SIG-M5 (cell line): ENCODE measurements around the gene ZFP42.
"Not testable (repeated sequence)": the region's sequence is repeated elsewhere in the genome, so short reads cannot be mapped to it uniquely, and the experiment has no call there.

Source experiments
- DNase-seq: peaks from one replicate; lab custom pipeline; 2025; lab: John Stamatoyannopoulos, UW

Gene ZFP42

DNA sequence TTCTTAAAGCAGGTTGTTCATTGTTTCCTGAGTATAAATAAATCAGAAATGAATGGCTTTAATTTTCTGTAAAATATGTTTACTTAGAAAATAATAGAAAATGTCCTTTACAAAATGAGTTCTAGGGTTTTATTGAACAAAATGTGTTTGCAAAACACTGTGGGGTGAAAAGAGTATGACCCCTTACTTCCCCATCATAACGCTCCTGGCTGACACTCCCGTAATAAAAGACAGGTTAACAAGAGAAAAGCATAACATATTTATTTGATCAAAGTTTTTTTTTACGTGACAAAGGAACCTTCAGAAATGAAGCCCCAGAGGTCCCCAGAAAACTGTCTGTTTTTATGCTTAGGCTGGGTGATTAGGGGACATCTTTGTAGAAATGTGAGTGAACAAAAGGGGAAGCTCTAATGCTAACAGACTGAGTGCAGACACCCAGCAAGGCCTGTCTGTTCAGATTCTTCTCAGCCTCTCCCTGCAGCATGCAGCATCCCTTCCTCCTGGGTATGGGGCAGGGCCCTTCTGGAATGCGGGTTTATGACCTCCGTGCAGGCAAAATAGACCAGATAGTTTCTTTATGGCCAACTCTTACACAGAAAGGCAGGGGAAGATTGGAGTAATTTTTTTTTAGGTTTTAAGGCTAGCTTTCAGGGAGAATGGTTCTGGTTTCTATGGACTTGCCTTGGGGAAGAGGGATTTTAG lies 26.1 kb downstream of the ZFP42 start:
- DNase-seq = no peak

DNA sequence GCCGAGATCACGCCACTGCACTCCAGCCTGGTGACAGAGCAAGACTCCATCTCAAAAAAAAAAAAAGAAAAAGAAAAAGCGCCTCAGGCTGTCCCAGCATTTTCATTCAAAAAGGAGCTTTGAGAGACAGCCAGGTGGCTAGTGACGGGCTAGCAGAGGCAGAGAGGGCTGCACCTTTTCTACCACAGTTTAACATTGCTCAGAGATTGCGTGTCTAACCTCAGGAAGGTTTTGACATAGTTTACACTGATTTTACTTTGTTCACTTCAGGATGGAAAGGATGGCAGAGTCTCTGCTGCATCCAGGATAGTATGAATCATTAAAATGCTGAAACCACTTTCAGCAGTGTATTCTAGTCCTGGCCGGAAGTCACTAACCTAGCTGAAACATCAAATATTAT lies 28.1 kb downstream of the ZFP42 start:
- no peak for DNase-seq

DNA sequence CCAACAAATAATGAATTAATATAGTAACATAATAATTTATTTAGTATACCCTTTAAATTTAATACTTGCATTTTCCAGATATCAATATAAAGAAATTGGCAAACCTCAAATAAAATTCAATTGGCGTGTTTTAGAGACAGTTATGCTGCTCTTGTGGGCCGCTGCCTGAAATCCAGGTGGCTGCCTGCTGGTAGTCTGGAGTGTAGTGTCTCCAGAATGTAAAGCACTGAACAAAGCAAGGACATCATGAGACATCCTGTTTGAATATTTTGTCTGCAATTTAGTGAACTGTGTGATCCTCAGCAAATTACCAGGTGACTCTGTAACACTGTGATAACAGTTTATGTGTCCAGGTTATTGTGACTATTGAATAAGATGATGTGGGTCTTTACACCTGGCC lies 29.9 kb downstream of the ZFP42 start:
- no peak for DNase-seq

DNA sequence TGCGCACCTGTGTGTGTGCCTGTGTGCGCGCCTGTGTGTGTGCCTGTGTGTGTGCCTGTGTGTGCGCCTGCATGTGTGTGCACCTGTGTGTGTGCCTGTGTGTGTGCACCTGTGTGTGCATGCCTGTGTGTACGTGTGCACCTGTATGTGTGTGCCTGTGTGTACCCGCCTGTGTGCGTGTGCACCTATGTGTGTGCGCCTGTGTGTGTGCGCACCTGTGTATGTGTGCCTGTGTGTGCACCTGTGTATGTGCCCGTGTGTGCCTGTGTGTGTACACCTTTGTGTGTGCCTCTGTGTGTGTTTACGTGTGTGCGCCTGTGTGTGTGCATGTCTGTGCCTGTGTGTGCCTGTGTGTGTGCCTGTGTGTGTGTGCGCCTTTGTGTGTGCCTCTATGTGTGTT lies 33.5 kb downstream of the ZFP42 start:
- no peak for DNase-seq

DNA sequence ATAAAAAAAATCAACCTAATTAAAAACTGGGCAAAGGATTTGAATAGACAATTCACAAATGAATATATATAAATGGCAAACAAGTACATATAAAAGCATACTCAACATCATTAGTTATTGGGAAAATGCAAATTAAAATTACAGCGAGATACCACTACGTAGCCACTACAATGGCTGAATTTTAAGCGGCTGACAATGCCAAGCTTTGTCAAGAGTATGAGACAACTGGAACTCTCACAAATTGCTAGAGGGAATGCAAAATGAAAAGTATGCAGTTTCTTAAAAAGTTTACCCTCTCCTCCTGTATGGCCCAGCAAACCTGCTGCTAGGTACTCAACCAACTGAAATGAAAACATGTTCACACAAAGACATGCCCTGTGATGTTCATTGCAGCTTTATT lies 34.8 kb downstream of the ZFP42 start:
- DNase-seq = no peak

DNA sequence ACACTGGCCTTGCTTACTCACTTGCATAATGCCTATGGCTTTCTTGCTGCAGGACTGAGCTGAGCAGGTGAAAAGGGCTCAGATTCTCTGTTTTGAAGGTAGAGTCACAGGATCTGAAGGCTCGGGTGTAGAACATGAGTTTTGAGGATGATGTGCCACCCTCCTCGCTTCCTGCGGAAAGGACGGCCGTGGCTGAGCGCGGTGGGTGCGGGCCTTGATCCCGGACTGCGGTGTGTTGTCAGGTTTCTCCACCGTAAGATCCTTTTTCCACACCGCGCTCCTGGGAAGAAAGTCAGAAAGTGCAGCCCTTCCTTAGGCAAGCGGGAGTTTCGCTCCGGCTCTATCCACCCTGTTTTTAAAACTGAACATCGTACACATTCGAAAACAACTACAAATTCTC lies 36.2 kb downstream of the ZFP42 start:
- no peak for DNase-seq

DNA sequence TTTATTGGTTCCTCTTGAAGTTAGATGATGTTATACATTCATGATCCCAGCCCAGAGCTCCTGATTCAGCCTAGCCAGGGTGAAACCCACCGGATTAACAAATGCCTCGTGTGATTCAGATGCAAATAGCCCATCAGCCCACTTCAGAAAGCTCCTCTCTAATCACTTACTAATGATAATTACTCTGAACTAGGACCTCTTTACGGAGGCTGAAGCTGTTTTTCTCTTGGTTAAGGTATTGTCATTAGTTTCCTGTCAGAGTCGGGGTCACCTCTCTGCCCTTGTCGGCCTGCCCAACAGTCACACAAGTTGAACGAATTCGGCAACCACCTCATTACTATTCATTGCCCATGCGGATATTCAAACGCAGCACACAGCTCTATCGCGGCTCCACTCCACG lies 36.6 kb downstream of the ZFP42 start:
- no peak for DNase-seq

DNA sequence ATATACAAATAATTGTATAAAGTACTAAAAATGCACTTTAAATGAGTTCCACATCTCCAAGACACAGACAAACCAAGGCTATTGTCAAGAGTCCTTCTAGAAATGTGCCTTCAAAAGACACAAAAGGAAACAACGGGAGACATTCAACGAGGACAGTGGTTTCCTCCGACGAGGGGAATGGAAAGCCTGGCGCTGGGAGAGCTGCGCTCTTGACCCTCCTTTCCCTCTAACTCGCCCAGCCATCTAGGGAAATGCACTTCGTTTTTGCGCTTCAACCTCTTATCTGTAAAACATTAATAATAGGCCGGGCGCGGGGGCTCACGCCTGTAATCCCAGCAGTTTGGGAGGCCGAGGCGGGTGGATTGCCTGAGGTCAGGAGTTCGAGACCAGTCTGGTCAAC lies 37.0 kb downstream of the ZFP42 start:
- no peak for DNase-seq

DNA sequence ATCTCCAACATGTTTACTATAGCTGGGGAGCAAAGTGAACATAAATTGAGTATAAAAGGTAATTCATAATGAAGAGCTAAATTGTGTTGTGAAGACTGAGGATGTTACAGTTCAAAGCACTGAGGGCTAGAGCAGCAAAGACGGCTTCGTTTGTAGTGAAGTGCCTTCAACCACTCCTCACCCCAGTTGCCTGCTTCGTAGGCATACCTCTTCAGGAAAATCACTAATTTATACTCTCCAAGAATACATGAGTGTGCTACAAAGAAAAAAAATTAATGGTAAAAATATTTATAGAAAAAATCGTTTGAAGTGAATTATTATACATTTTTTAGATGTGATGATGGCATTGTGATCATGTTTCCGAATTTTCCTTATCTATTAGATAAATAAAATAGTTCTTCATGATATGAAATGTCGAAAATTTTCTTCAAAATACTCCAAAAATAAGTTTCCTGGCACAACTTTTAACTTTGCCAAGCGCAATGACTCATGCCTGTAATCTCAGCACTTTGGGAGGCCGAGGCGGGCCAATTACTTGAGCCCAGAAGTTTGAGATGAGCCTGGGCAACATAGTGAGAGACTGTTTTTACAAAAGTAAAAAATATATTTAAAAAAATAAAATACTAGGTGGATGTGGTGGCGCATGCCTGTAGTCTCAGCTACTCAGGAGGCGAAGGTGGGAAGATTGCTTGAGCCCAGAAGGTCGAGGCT lies 41.6 kb downstream of the ZFP42 start:
- DNase-seq = no peak

DNA sequence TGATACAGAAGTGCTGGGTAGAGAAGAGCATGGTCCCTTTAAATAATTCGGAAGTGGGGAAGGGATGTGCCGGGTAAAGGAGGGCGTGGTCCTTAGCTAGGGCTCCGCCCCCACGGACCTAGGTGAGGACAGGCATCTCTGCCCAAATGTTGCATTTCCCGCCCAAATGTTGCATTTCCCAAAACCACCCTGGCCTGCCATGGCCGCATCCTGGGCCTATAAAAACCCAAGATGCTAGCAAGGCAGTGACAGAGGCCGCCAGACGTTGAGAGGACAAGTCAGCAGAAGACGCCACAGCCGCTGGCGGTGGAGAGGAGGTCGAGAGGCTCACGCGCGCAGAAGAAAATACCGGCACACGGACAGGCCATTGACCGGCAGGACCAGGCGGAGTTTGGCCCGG lies 46.1 kb downstream of the ZFP42 start:
- DNase-seq = no peak

DNA sequence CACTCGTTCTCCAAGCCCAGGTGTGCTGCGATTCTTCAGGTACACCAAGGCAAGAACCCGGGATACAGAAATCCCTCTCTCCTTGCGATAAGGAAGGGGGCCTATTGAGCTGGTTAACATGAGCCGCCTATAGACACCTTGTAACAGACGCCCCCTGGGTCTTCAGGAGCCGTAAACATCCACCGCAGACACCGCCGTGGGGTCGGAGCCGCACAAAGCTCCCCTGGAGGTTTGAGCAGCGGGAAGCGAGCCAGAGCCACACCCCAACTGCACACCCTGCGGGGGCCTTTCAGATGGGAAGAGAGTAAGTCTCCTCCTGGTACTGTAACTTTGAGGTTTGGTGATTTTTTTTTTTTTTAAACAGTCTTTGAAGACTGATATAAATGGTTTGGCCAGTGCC lies 46.6 kb downstream of the ZFP42 start:
- DNase-seq = no peak

DNA sequence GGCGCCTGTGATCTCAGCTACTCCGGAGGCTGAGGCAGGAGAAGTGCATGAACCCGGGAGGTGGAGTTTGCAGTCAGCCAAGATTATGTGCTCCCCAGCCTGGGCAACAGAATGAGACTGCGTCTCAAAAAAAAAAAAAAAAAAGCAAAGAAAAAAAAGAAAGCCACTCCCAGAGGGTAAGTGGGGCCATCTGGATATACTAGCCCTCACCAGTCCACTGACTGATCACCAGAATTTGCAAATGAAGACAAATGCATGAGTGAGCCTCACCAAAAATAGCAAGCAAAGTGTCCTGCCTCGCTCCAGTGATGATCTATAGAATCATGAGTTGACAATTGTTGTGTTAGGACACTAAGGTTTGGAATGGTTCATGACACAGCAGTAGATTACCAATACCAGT lies 47.6 kb downstream of the ZFP42 start:
- DNase-seq = no peak

DNA sequence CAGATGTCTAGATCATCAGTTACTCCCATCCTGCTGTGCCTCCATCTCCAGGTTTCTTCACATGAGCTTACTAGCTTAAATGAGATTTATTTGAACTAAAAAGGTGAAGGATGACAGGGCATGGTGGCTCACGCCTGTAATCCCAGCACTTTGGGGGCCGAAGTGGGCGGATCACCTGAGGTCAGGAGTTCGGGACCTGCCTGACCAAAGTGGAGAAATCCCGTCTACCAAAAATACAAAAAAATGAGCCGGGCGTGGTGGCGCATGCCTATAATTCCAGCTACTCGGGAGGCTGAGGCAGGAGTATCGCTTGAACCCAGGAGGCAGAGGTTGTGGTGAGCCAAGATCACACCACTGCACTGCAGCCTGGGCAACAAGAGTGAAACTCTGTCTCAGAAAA lies 49.9 kb downstream of the ZFP42 start:
- not testable (repeated sequence) for DNase-seq

DNA sequence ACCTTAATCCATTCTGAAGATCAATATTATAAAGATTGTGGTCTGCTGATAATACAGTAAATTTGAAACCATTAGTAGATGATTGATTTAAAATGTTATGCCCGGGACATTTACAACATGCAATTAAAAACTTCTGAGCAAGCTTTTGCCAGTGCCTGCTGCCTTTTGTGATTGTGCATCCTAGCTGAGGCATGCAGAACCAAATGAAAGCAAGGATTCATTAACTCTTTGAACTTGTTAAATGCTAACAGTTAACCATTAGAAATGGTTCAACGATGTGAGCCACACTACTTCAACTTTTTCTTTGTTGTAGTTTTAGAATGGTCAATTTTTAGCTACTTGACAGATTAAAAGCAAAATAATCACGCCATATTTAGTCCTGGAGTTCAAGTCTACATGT lies 51.1 kb downstream of the ZFP42 start:
- no peak for DNase-seq

DNA sequence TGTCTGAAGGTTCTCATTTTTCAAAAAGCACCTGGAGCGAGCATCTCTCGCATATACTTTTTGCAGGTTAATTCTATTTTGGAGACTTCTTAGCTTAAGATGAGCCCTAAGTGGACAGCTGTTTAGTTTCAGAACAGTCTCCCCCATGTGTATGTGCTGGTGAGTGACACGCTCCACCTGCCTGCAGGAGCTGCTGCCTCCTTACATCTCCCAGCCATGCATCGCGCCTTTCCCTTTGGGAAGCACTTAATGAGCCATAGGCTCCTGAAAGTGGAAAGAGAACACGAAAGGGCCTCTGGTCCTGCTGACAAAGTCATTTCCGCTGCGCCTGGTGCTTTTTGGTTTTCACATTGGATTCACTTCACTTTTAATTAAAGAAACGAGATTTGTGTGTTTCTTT lies 57.7 kb downstream of the ZFP42 start:
- no peak for DNase-seq
